Stimulated activated memory B cell treated with anti-CD40 and anti-IgM and Interleukin-4, amounts not matched to agents 10 μg/mL and 1 μg/mL and 100 μg/mL, for 72 hours (primary cell): ENCODE data around the gene MARCHF9.
"Not testable (repeated sequence)": the region's sequence is repeated elsewhere in the genome, so short reads cannot be mapped to it uniquely, and the experiment has no call there.

ENCODE experiments used
- ATAC-seq: fragments of 150-1000 bp; cut with Tn5 transposase; 2 replicates; pipeline ENCODE4 v1.10.0; 2021
- H3K27ac Mint-ChIP-seq: one replicate; pipeline ENCODE4 v1.8.0; 2022; ENCODE audit warnings: mild to moderate bottlenecking, mixed read lengths
- H3K27me3 Mint-ChIP-seq: one replicate; pipeline ENCODE4 v1.8.0; 2022; ENCODE audit warnings: mixed read lengths
- H3K36me3 Mint-ChIP-seq: one replicate; pipeline ENCODE4 v1.8.0; 2022; ENCODE audit warnings: mixed read lengths
- H3K4me1 Mint-ChIP-seq: one replicate; pipeline ENCODE4 v1.8.0; 2022; ENCODE audit warnings: mixed read lengths
- H3K4me3 Mint-ChIP-seq: one replicate; pipeline ENCODE4 v1.8.0; 2022; ENCODE audit warnings: mild to moderate bottlenecking, moderate library complexity, mixed read lengths
- H3K9me3 Mint-ChIP-seq: one replicate; pipeline ENCODE4 v1.8.0; 2022; ENCODE audit warnings: mixed read lengths

MARCHF9 gene

GRCh38 chr12:57754411-57755193 lies at the start of gene MARCHF9:
TSS of gene MARCHF9 (plus strand) at chr12:57755103. CDS start at chr12:57755529, 426 bp downstream.
- H3K36me3 Mint-ChIP-seq, result peaks cover 21% of the 10 kb centered on the region
- H3K27me3 Mint-ChIP-seq, result no peaks in the 10 kb centered on the region
- H3K9me3 Mint-ChIP-seq, result no peaks in the 10 kb centered on the region
- ATAC-seq, result peak; percentile 70
- peaks cover 63% of the 10 kb centered on the region for H3K4me1 Mint-ChIP-seq
- peak within 1 kb of the TSS; percentile 87 for H3K4me3 Mint-ChIP-seq
- H3K27ac Mint-ChIP-seq, result peak within 1 kb of the TSS; percentile 88

- H3K36me3 Mint-ChIP-seq, result peaks cover 79% of the 10 kb centered on the region
Observed at GRCh38 chr12:57707250-57707649, 47.7 kb upstream of the MARCHF9 start.

GRCh38 chr12:57708296-57708695 lies 46.6 kb upstream of the MARCHF9 start:
- Mint-ChIP-seq H3K4me1 (peaks cover 10% of the 10 kb centered on the region), H3K9me3 (no peaks in the 10 kb centered on the region), H3K27me3 (no peaks in the 10 kb centered on the region), H3K4me3 (no peak overlapping the region), H3K27ac (no peak overlapping the region), H3K36me3 (peaks cover 75% of the 10 kb centered on the region)
- no peak for ATAC-seq

More at GRCh38 chr12:57707250-57707649, 47.7 kb upstream of the MARCHF9 start:
- Mint-ChIP-seq H3K27ac (no peak overlapping the region), H3K4me3 (no peak overlapping the region), H3K27me3 (no peaks in the 10 kb centered on the region), H3K4me1 (peaks cover 10% of the 10 kb centered on the region), H3K9me3 (peaks cover 4% of the 10 kb centered on the region)
- ATAC-seq, result no peak

- H3K4me3 Mint-ChIP-seq, result no peak overlapping the region
- H3K4me1 Mint-ChIP-seq, result peaks cover 18% of the 10 kb centered on the region
- no peaks in the 10 kb centered on the region for H3K9me3 Mint-ChIP-seq
- no peaks in the 10 kb centered on the region for H3K27me3 Mint-ChIP-seq
- ATAC-seq, result no peak
- peaks cover 48% of the 10 kb centered on the region for H3K36me3 Mint-ChIP-seq
- no peak overlapping the region for H3K27ac Mint-ChIP-seq
Observed at GRCh38 chr12:57712701-57713100, 42.2 kb upstream of the MARCHF9 start.

GRCh38 chr12:57713209-57713608 lies 41.7 kb upstream of the MARCHF9 start:
- no peak overlapping the region for H3K27ac Mint-ChIP-seq
- no peak for ATAC-seq

GRCh38 chr12:57715036-57715748 lies 39.7 kb upstream of the MARCHF9 start:
- H3K27me3 Mint-ChIP-seq, H3K9me3 Mint-ChIP-seq, H3K4me3 Mint-ChIP-seq: not testable (repeated sequence)
- ATAC-seq, result peak; percentile 76
- H3K36me3 Mint-ChIP-seq, result peaks cover 62% of the 10 kb centered on the region
- peaks cover 11% of the 10 kb centered on the region for H3K4me1 Mint-ChIP-seq
- H3K27ac Mint-ChIP-seq, result peak overlapping the region; percentile 28

More at GRCh38 chr12:57713209-57713608, 41.7 kb upstream of the MARCHF9 start:
- Mint-ChIP-seq H3K4me3 (no peak overlapping the region), H3K9me3 (no peaks in the 10 kb centered on the region), H3K36me3 (peaks cover 52% of the 10 kb centered on the region), H3K4me1 (peaks cover 18% of the 10 kb centered on the region), H3K27me3 (no peaks in the 10 kb centered on the region)

GRCh38 chr12:57715786-57716185 lies 39.1 kb upstream of the MARCHF9 start:
- Mint-ChIP-seq H3K9me3 (no peaks in the 10 kb centered on the region), H3K27ac (peak overlapping the region; percentile 28), H3K36me3 (peaks cover 62% of the 10 kb centered on the region), H3K27me3 (no peaks in the 10 kb centered on the region), H3K4me1 (peaks cover 8% of the 10 kb centered on the region), H3K4me3 (no peak overlapping the region)
- ATAC-seq, result no peak

- no peak overlapping the region for H3K4me3 Mint-ChIP-seq
- no peaks in the 10 kb centered on the region for H3K9me3 Mint-ChIP-seq
- ATAC-seq, result no peak
- H3K27me3 Mint-ChIP-seq, result no peaks in the 10 kb centered on the region
- peaks cover 8% of the 10 kb centered on the region for H3K4me1 Mint-ChIP-seq
- H3K36me3 Mint-ChIP-seq, result peaks cover 62% of the 10 kb centered on the region
- H3K27ac Mint-ChIP-seq, result no peak overlapping the region
Observed at GRCh38 chr12:57716305-57716704, 38.6 kb upstream of the MARCHF9 start.

GRCh38 chr12:57717131-57717530 lies 37.8 kb upstream of the MARCHF9 start:
- H3K27ac Mint-ChIP-seq, result no peak overlapping the region
- H3K4me1 Mint-ChIP-seq, result peaks cover 8% of the 10 kb centered on the region
- peaks cover 61% of the 10 kb centered on the region for H3K36me3 Mint-ChIP-seq

GRCh38 chr12:57717846-57718640 lies 36.9 kb upstream of the MARCHF9 start:
- no peaks in the 10 kb centered on the region for H3K9me3 Mint-ChIP-seq
- no peak for ATAC-seq
- peaks cover 8% of the 10 kb centered on the region for H3K4me1 Mint-ChIP-seq
- H3K4me3 Mint-ChIP-seq, result no peak overlapping the region
- H3K27ac Mint-ChIP-seq, result no peak overlapping the region
- H3K27me3 Mint-ChIP-seq, result no peaks in the 10 kb centered on the region
- H3K36me3 Mint-ChIP-seq, result peaks cover 55% of the 10 kb centered on the region

More at GRCh38 chr12:57717131-57717530, 37.8 kb upstream of the MARCHF9 start:
- H3K9me3 Mint-ChIP-seq, result no peaks in the 10 kb centered on the region
- ATAC-seq, result no peak
- no peaks in the 10 kb centered on the region for H3K27me3 Mint-ChIP-seq
- no peak overlapping the region for H3K4me3 Mint-ChIP-seq

- Mint-ChIP-seq H3K27me3 (no peaks in the 10 kb centered on the region), H3K4me1 (peaks cover 9% of the 10 kb centered on the region), H3K9me3 (no peaks in the 10 kb centered on the region), H3K4me3 (no peak overlapping the region), H3K36me3 (peaks cover 55% of the 10 kb centered on the region), H3K27ac (no peak overlapping the region)
- ATAC-seq, result no peak
Observed at GRCh38 chr12:57718641-57719528, 36.0 kb upstream of the MARCHF9 start.

- no peak for ATAC-seq
- Mint-ChIP-seq H3K27ac (no peak overlapping the region), H3K27me3 (no peaks in the 10 kb centered on the region), H3K4me3 (no peak overlapping the region), H3K4me1 (peaks cover 20% of the 10 kb centered on the region), H3K9me3 (no peaks in the 10 kb centered on the region), H3K36me3 (peaks cover 58% of the 10 kb centered on the region)
Observed at GRCh38 chr12:57719777-57720605, 34.9 kb upstream of the MARCHF9 start.

GRCh38 chr12:57720606-57721595 lies 34.0 kb upstream of the MARCHF9 start:
- H3K4me1 Mint-ChIP-seq, result peaks cover 24% of the 10 kb centered on the region
- no peak for ATAC-seq
- H3K4me3 Mint-ChIP-seq, result no peak overlapping the region
- no peaks in the 10 kb centered on the region for H3K27me3 Mint-ChIP-seq
- H3K9me3 Mint-ChIP-seq, result no peaks in the 10 kb centered on the region
- no peak overlapping the region for H3K27ac Mint-ChIP-seq
- peaks cover 57% of the 10 kb centered on the region for H3K36me3 Mint-ChIP-seq
